B cell (primary cell): Measurements from ENCODE around the gene WDR46. TPM values are rescaled to one million over a fixed set of nuclear protein-coding genes. Genes with fewer than 3 reads are reported as not detected.
A peak's percentile ranks its signal among the peaks of the same experiment; 100 is the strongest.
"Not testable (repeated sequence)": the region's sequence is repeated elsewhere in the genome, so short reads cannot be mapped to it uniquely, and the experiment has no call there.

Experiments
- ATAC-seq: fragments of 200-7000 bp; cut with Tn5 transposase; one replicate; pipeline ENCODE4 v1.10.0; 2021; ENCODE audit warnings: low read depth, mild to moderate bottlenecking, moderate number of reproducible peaks, moderate library complexity
- CTCF ChIA-PET: fragments of 350-600 bp; sonication (Branson Sonifier 250); formaldehyde crosslinking; loops from one replicate; lab custom pipeline; 2021; ENCODE audit warnings: antibody characterized with exemption, inconsistent platforms; lab: Charles Lee
- POLR2A ChIA-PET: fragments of 350-600 bp; sonication (Branson Sonifier 250); formaldehyde crosslinking; loops from one replicate; lab custom pipeline; 2021; ENCODE audit warnings: antibody characterized with exemption; lab: Charles Lee
- DNase-seq: peaks from one replicate; pipeline ENCODE4 v3.0.0; 2013
- H2AFZ ChIP-seq: 2 replicates; pipeline ENCODE4 v1.6.1; 2012; ENCODE audit warnings: mild to moderate bottlenecking, low read depth, low read length; ENCODE audit not compliant: insufficient read depth, poor library complexity, severe bottlenecking
- H3K27ac ChIP-seq, 2 donors: 1 replicate in 1 of 2; 2 replicates in 1 of 2; pipeline ENCODE4 v1.5.1; 2012 to 2013; ENCODE audit warnings: low read length in 2 of 2, mild to moderate bottlenecking in 2 of 2, moderate library complexity in 1 of 2
- H3K27me3 ChIP-seq, 4 experiments: fragments of 200-600 bp in 1 of 4; sonication (generic) in 1 of 4; replicated peaks in 1 of 4; 1 replicate in 2 of 4; 2 replicates in 2 of 4; pipeline versions ENCODE4 v1.6.1 to v1.7.0; 2013 to 2016; ENCODE audit warnings: low read length in 3 of 4, mild to moderate bottlenecking in 2 of 4, mixed read lengths in 1 of 4, moderate library complexity in 1 of 4; ENCODE audit not compliant: insufficient read depth in 4 of 4, control insufficient read depth in 3 of 4; ENCODE audit errors: control extremely low read depth in 1 of 4
- H3K36me3 ChIP-seq, 2 experiments: replicated peaks in 1 of 2; 1 replicate in 1 of 2; 2 replicates in 1 of 2; pipeline versions ENCODE4 v1.6.1 to v1.7.1; 2013; ENCODE audit warnings: low read length in 1 of 2; ENCODE audit not compliant: insufficient read depth in 2 of 2, control insufficient read depth in 1 of 2; ENCODE audit errors: control extremely low read depth in 1 of 2, extremely low read depth in 1 of 2
- H3K4me1 ChIP-seq, 2 donors: fragments of 200-600 bp in 1 of 2; sonication (generic) in 1 of 2; 1 replicate in 1 of 2; 2 replicates in 1 of 2; pipeline versions ENCODE4 v1.5.1 to v1.6.1; 2013 to 2017; ENCODE audit warnings: low read length in 2 of 2; ENCODE audit not compliant: control insufficient read depth in 2 of 2, insufficient read depth in 2 of 2
- H3K4me2 ChIP-seq: replicated peaks from 2 replicates; pipeline ENCODE3; 2012; ENCODE audit warnings: mild to moderate bottlenecking, low read depth, low read length; ENCODE audit not compliant: poor library complexity, severe bottlenecking
- H3K4me3 ChIP-seq, 5 experiments: fragments of 200-600 bp in 1 of 5; sonication (generic) in 1 of 5; 1 replicate in 3 of 5; 2 replicates in 2 of 5; pipeline versions ENCODE4 v1.5.1 to v1.7.0; 2011 to 2016; ENCODE audit warnings: low read length in 4 of 5, mild to moderate bottlenecking in 4 of 5, low read depth in 2 of 5, control low read depth in 1 of 5, moderate library complexity in 1 of 5; ENCODE audit not compliant: insufficient read depth in 1 of 5; ENCODE audit errors: control extremely low read depth in 1 of 5, extremely low read depth in 1 of 5
- H3K79me2 ChIP-seq: fragments of 200-600 bp; sonication (generic); one replicate; pipeline ENCODE4 v1.6.0; 2016; ENCODE audit warnings: low read length; ENCODE audit not compliant: control insufficient read depth, insufficient read depth
- H3K9ac ChIP-seq: fragments of 200-600 bp; sonication (generic); 2 replicates; pipeline ENCODE4 v1.6.1; 2017; ENCODE audit warnings: mild to moderate bottlenecking, low read length, moderate library complexity
- H3K9me3 ChIP-seq, 3 donors: one replicate each; pipeline versions ENCODE4 v1.6.1 to v1.7.1; 2013; ENCODE audit warnings: low read length in 2 of 3; ENCODE audit not compliant: control insufficient read depth in 2 of 3, insufficient read depth in 1 of 3; ENCODE audit errors: control extremely low read depth in 1 of 3
- H4K20me1 ChIP-seq: 2 replicates; pipeline ENCODE4 v1.6.0; 2012; ENCODE audit warnings: mild to moderate bottlenecking, low read length; ENCODE audit not compliant: insufficient read depth, control insufficient read depth, poor library complexity, severe bottlenecking
- H3K27ac Mint-ChIP-seq: one replicate; pipeline ENCODE4 v1.8.0; 2021; ENCODE audit warnings: mixed read lengths
- H3K27me3 Mint-ChIP-seq: one replicate; pipeline ENCODE4 v1.8.0; 2021; ENCODE audit warnings: mixed read lengths
- H3K4me1 Mint-ChIP-seq: one replicate; pipeline ENCODE4 v1.8.0; 2021; ENCODE audit warnings: mixed read lengths
- H3K4me3 Mint-ChIP-seq: one replicate; pipeline ENCODE4 v1.8.0; 2021; ENCODE audit warnings: mixed read lengths
- H3K9me3 Mint-ChIP-seq: one replicate; pipeline ENCODE4 v1.8.0; 2022; ENCODE audit warnings: mixed read lengths; ENCODE audit not compliant: insufficient read depth
- CTCF ChIP-seq: fragments of 200-600 bp; IDR thresholded peaks from one replicate; pipeline ENCODE4 v1.8.0; 2022; ENCODE audit warnings: antibody characterized with exemption, mild to moderate bottlenecking
- EZH2 ChIP-seq: IDR thresholded peaks from 2 replicates; pipeline ENCODE4 v1.6.1; 2012; ENCODE audit warnings: borderline replicate concordance, low read depth, mild to moderate bottlenecking, moderate library complexity, low read length; ENCODE audit not compliant: insufficient read depth, poor library complexity, severe bottlenecking
- WGBS: methylation state at CpG from one replicate; pipeline ENCODE4 v1.1.5; 2013; ENCODE audit warnings: missing lambda C conversion rate; ENCODE audit not compliant: insufficient coverage; 5-methylcytosine and 5-hydroxymethylcytosine counted together
- intact Hi-C: fragments of 100-400 bp; cut with micrococcal nuclease; formaldehyde crosslinking; loops from one replicate; pipeline ENCODE4 v1.10.0; 2022
- polyA plus RNA-seq: library from polyadenylated mRNA; depleted of rRNA; stranded (reverse); fragments of >200 nt; gene quantifications from 2 replicates; pipeline ENCODE4 v1.2.3, GENCODE V29; 2012
- total RNA-seq, 2 donors: library from RNA; stranded (reverse); fragments of 120-200 nt in 1 of 2; gene quantifications; 1 replicate in 1 of 2; 2 replicates in 1 of 2; pipeline versions ENCODE4 v1.2.3 to v1.2.4, GENCODE V29; 2013 to 2022

Gene WDR46
- total and polyA plus RNA-seq, 2 donors (not counting 1 experiment from before 2014, with no cell fraction given), result 60.1 to 77.2 TPM

- no peaks in the 10 kb centered on the region for H3K9me3 ChIP-seq
- H3K4me3 Mint-ChIP-seq, result peak overlapping the region; percentile 94
- H3K9me3 Mint-ChIP-seq, result no peaks in the 10 kb centered on the region
- peaks cover 57% of the 10 kb centered on the region for H3K4me1 Mint-ChIP-seq
- peak overlapping the region; percentile 93 for H3K9ac ChIP-seq
- peak overlapping the region; percentile 99 for H3K27ac Mint-ChIP-seq
- peak overlapping the region; percentile 99 for H2AFZ ChIP-seq
- 0% methylated on average over 3 of the region's 7 CpGs for WGBS
- intact Hi-C loops, result loop anchor here (1.0 to 5.0 kb wide), 6 partner anchors 22 to 311 kb away; partner anchors contain the start of genes BAK1, CUTA, RXRB and SLC39A7
- peaks cover 41 to 48% of the 10 kb centered on the region in 2 donors for H3K4me1 ChIP-seq
- ATAC-seq, result no peak
- peak overlapping the region; percentile 89 to 94 for H3K27ac ChIP-seq
- H3K4me2 ChIP-seq, result peak overlapping the region; percentile 90
- peaks cover 20% of the 10 kb centered on the region for H4K20me1 ChIP-seq
- CTCF ChIA-PET, result interaction anchor here (0.7 to 1.8 kb wide), 15 partner anchors 10 to 321 kb away, joined by 3 to 15 read pairs (median 4); partner anchors contain the start of genes PFDN6, WDR46 and ZBTB22
- no peaks in the 10 kb centered on the region for H3K27me3 ChIP-seq
- peaks cover 71% of the 10 kb centered on the region for H3K79me2 ChIP-seq
- H3K36me3 ChIP-seq, result peaks cover 24 to 62% of the 10 kb centered on the region in 2 experiments
- POLR2A ChIA-PET, result interaction anchor here (0.6 to 2.2 kb wide), 22 partner anchors 11 to 299 kb away, joined by 3 to 36 read pairs (median 6); partner anchors contain the start of genes PFDN6, RGL2, RING1 and TAPBP
- peak overlapping the region; percentile 81 to 95 (median 86) for H3K4me3 ChIP-seq
- no peaks in the 10 kb centered on the region for H3K27me3 Mint-ChIP-seq
- TF ChIP-seq CTCF (no peak), EZH2 (no peak)
- no peak for DNase-seq
These were observed 17.9 kb downstream of the WDR46 start for GRCh38 chr6:33271117-33271467.

GRCh38 chr6:33264015-33264414 lies 25.0 kb downstream of the WDR46 start:
- H3K36me3 ChIP-seq, result peaks cover 35 to 81% of the 10 kb centered on the region in 2 experiments
- no peaks in the 10 kb centered on the region for H3K27me3 ChIP-seq
- no peak overlapping the region for H3K4me3 Mint-ChIP-seq
- H3K9ac ChIP-seq, result no peak overlapping the region
- intact Hi-C loops, result no loop called here
- no peak overlapping the region for H3K4me3 ChIP-seq
- no peaks in the 10 kb centered on the region for H3K4me1 ChIP-seq
- DNase-seq (no peak), ATAC-seq (no peak)
- peaks cover 14% of the 10 kb centered on the region for H3K79me2 ChIP-seq
- H3K4me1 Mint-ChIP-seq, result no peaks in the 10 kb centered on the region
- CTCF ChIA-PET, result interaction anchor here (0.6 to 1.2 kb wide), 3 partner anchors 9 to 137 kb away, joined by 3 to 5 read pairs (median 4); no protein-coding TSS in a partner anchor
- H3K27ac Mint-ChIP-seq, result no peak overlapping the region
- POLR2A ChIA-PET, result no interaction called here
- no peaks in the 10 kb centered on the region for H3K9me3 Mint-ChIP-seq
- no peak for TF ChIP-seq EZH2
- no peak for TF ChIP-seq CTCF
- H3K27ac ChIP-seq, result no peak overlapping the region
- 100% methylated on average over 2 of the region's 7 CpGs for WGBS
- no peaks in the 10 kb centered on the region for H3K27me3 Mint-ChIP-seq
- H2AFZ ChIP-seq, result no peak overlapping the region
- no peaks in the 10 kb centered on the region for H3K9me3 ChIP-seq
- H4K20me1 ChIP-seq, result no peaks in the 10 kb centered on the region
- H3K4me2 ChIP-seq, result no peak overlapping the region

DNA sequence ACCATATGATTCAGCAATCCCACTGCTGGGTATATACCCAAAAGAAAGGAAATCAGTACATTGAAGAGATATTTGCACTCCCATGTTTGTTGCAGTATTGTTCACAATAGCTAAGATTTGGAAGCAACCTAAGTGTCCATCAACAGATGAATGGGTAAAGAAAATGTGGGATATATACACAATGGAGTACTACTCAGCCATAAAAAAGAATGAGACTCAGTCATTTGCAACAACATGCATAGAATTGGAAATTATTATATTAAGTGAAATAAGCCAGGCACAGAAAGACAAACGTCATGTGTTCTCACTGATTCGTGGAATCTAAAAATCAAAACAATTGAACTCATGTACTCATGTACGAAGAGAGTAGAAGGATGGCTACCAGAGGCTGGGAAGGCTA lies 26.5 kb downstream of the WDR46 start:
- H3K79me2 ChIP-seq, DNase-seq, ATAC-seq, H3K4me1 ChIP-seq, H3K27ac Mint-ChIP-seq, H2AFZ ChIP-seq, H3K9me3 Mint-ChIP-seq, POLR2A ChIA-PET, H3K4me3 Mint-ChIP-seq, H3K27me3 ChIP-seq, H3K4me2 ChIP-seq, H4K20me1 ChIP-seq, H3K4me3 ChIP-seq, intact Hi-C loops, H3K9me3 ChIP-seq, H3K4me1 Mint-ChIP-seq, H3K27me3 Mint-ChIP-seq, H3K27ac ChIP-seq, H3K9ac ChIP-seq: not testable (repeated sequence)
- WGBS, result no CpG with 5 or more reads among the region's 3 CpGs
- CTCF ChIA-PET, result interaction anchor here (1.5 kb wide), 1 partner anchor 14 kb away, joined by 6 read pairs; no protein-coding TSS in a partner anchor
- H3K36me3 ChIP-seq, result peaks cover 29 to 70% of the 10 kb centered on the region in 2 experiments
